ENCODE measurements around the gene NFATC1.

DNA sequence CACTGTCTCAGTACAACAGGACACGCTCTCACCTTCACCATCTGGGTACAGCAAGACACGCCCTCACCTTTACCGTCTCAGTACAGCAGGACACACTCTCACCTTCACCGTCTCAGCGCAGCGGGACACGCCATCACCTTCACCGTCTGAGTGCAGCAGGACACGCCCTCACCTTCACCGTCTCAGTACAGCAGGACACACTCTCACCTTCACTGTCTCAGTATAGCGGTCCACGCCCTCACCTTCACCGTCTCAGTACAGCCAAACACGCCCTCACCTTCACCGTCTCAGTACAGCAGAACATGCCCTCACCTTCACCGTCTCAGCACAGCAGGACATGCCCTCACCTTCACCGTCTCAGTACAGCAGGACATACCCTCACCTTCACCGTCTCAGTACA is 174.0 kb downstream of the NFATC1 start:
- no peak for TF ChIP-seq RAD21 (IDR thresholded peaks at IDR 0.05; ENCODE audit: low read length)
- TF ChIP-seq CTCF (IDR thresholded peaks at IDR 0.05): no peak
- no peak for TF ChIP-seq EP300 (IDR thresholded peaks at IDR 0.05; ENCODE audit: borderline replicate concordance in 1 of 2, low read depth in 1 of 2, low read length in 1 of 2)
- TF ChIP-seq YY1 (IDR thresholded peaks at IDR 0.05; ENCODE audit: low read depth): no peak
- TF ChIP-seq JUND (IDR thresholded peaks at IDR 0.05): no peak
- TF ChIP-seq, protein P1, sequence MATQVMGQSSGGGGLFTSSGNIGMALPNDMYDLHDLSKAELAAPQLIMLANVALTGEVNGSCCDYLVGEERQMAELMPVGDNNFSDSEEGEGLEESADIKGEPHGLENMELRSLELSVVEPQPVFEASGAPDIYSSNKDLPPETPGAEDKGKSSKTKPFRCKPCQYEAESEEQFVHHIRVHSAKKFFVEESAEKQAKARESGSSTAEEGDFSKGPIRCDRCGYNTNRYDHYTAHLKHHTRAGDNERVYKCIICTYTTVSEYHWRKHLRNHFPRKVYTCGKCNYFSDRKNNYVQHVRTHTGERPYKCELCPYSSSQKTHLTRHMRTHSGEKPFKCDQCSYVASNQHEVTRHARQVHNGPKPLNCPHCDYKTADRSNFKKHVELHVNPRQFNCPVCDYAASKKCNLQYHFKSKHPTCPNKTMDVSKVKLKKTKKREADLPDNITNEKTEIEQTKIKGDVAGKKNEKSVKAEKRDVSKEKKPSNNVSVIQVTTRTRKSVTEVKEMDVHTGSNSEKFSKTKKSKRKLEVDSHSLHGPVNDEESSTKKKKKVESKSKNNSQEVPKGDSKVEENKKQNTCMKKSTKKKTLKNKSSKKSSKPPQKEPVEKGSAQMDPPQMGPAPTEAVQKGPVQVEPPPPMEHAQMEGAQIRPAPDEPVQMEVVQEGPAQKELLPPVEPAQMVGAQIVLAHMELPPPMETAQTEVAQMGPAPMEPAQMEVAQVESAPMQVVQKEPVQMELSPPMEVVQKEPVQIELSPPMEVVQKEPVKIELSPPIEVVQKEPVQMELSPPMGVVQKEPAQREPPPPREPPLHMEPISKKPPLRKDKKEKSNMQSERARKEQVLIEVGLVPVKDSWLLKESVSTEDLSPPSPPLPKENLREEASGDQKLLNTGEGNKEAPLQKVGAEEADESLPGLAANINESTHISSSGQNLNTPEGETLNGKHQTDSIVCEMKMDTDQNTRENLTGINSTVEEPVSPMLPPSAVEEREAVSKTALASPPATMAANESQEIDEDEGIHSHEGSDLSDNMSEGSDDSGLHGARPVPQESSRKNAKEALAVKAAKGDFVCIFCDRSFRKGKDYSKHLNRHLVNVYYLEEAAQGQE (IDR thresholded peaks at IDR 0.05; ENCODE audit: low read depth, low read length): no peak
- TF ChIP-seq NRF1 (IDR thresholded peaks at IDR 0.05; ENCODE audit: low read depth, low read length): no peak
- no peak for TF ChIP-seq SMC3 (IDR thresholded peaks at IDR 0.05; ENCODE audit: low read depth, low read length)
- TF ChIP-seq TCF12 (IDR thresholded peaks at IDR 0.05): no peak
- no peak for TF ChIP-seq MAX (IDR thresholded peaks at IDR 0.05; ENCODE audit: low read depth)
- no peak for TF ChIP-seq EZH2phosphoT487 (IDR thresholded peaks at IDR 0.05; ENCODE audit: borderline replicate concordance, low read depth)
- TF ChIP-seq, protein P2, sequence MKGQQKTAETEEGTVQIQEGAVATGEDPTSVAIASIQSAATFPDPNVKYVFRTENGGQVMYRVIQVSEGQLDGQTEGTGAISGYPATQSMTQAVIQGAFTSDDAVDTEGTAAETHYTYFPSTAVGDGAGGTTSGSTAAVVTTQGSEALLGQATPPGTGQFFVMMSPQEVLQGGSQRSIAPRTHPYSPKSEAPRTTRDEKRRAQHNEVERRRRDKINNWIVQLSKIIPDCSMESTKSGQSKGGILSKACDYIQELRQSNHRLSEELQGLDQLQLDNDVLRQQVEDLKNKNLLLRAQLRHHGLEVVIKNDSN (IDR thresholded peaks at IDR 0.05; ENCODE audit: borderline replicate concordance, low read depth): no peak
- TF ChIP-seq USF2 (IDR thresholded peaks at IDR 0.05; ENCODE audit: borderline replicate concordance, low read depth, low read length): no peak
- TF ChIP-seq GATA2 (CRISPR knock-in tag; IDR thresholded peaks at IDR 0.05): no peak
